Thyroid gland (tissue), 4 donors: Measurements from ENCODE around the gene SIPA1L2. TPM values are rescaled to one million over a fixed set of nuclear protein-coding genes. Genes with fewer than 3 reads are reported as not detected.

Source experiments
- DNase-seq, 2 donors: peaks; one replicate each; pipeline ENCODE4 v3.0.0-alpha.2; 2019
- H3K27ac ChIP-seq, 3 donors: fragments of 200-600 bp; sonication (generic); 1 replicate in 2 of 3; 2 replicates in 1 of 3; pipeline ENCODE4 v1.5.1; 2016 to 2019; ENCODE audit warnings: mild to moderate bottlenecking in 1 of 3, moderate library complexity in 1 of 3
- H3K27me3 ChIP-seq: fragments of 200-600 bp; sonication (generic); one replicate; pipeline ENCODE4 v1.5.1; 2019
- H3K36me3 ChIP-seq, 2 donors: fragments of 200-600 bp; sonication (generic); one replicate each; pipeline ENCODE4 v1.5.1; 2016 to 2019
- H3K4me1 ChIP-seq, 2 donors: fragments of 200-600 bp; sonication (generic); one replicate each; pipeline ENCODE4 v1.5.1; 2017 to 2019
- H3K4me3 ChIP-seq, 3 donors: fragments of 200-600 bp; sonication (generic); replicated peaks in 1 of 3; 1 replicate in 2 of 3; 2 replicates in 1 of 3; pipeline ENCODE4 v1.5.1; 2016; ENCODE audit warnings: mild to moderate bottlenecking in 1 of 3
- H3K9me3 ChIP-seq: fragments of 200-600 bp; sonication (generic); one replicate; pipeline ENCODE4 v1.5.1; 2017
- POLR2A ChIP-seq, 2 donors: fragments of 450-650 bp; IDR thresholded peaks; one replicate each; pipeline ENCODE4 v1.6.1; 2017; ENCODE audit warnings: antibody characterized with exemption in 2 of 2, mild to moderate bottlenecking in 2 of 2, moderate library complexity in 1 of 2
- WGBS, 2 donors: methylation state at CpG; one replicate each; pipeline ENCODE4 v1.1.5; 2017; 5-methylcytosine and 5-hydroxymethylcytosine counted together
- intact Hi-C: fragments of 100-400 bp; cut with DNase I; formaldehyde crosslinking; loops from one replicate; pipeline ENCODE4 v1.15.1; 2023
- total RNA-seq, 4 donors: library from RNA; depleted of rRNA; stranded (reverse); fragments of >200 nt; gene quantifications; one replicate each; pipeline ENCODE4 v1.2.3, GENCODE V29; 2016
- TF ChIP-seq, protein P1 (sequence below), 6 experiments: fragments of 200-600 bp in 3 of 6; fragments of 450-650 bp in 3 of 6; sonication (generic) in 3 of 6; IDR thresholded peaks; one replicate each; pipeline ENCODE4 v1.5.1; 2016 to 2019; ENCODE audit warnings: antibody characterized with exemption in 6 of 6, mild to moderate bottlenecking in 2 of 6, inconsistent platforms in 1 of 6, moderate library complexity in 1 of 6

The SIPA1L2 gene
- total RNA-seq, 4 donors from 2014 or later: 15.6 to 44.9 (median 31.3) TPM

GRCh38 chr1:232644209-232644608 is 14.3 kb upstream of the SIPA1L2 start:
- WGBS, 2 donors: 98 to 100% methylated on average over 1 of the region's 1 CpG
- H3K27ac ChIP-seq: no peak overlapping the region
- no peaks in the 10 kb centered on the region for H3K27me3 ChIP-seq
- H3K4me1 ChIP-seq: no peaks in the 10 kb centered on the region
- TF ChIP-seq POLR2A (IDR thresholded peaks at IDR 0.05): no peak
- TF ChIP-seq, protein P1, sequence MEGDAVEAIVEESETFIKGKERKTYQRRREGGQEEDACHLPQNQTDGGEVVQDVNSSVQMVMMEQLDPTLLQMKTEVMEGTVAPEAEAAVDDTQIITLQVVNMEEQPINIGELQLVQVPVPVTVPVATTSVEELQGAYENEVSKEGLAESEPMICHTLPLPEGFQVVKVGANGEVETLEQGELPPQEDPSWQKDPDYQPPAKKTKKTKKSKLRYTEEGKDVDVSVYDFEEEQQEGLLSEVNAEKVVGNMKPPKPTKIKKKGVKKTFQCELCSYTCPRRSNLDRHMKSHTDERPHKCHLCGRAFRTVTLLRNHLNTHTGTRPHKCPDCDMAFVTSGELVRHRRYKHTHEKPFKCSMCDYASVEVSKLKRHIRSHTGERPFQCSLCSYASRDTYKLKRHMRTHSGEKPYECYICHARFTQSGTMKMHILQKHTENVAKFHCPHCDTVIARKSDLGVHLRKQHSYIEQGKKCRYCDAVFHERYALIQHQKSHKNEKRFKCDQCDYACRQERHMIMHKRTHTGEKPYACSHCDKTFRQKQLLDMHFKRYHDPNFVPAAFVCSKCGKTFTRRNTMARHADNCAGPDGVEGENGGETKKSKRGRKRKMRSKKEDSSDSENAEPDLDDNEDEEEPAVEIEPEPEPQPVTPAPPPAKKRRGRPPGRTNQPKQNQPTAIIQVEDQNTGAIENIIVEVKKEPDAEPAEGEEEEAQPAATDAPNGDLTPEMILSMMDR (IDR thresholded peaks at IDR 0.05): no peak
- no peaks in the 10 kb centered on the region for H3K9me3 ChIP-seq
- no peaks in the 10 kb centered on the region for H3K36me3 ChIP-seq
- no peak overlapping the region for H3K4me3 ChIP-seq
- no peak for DNase-seq
- intact Hi-C loops: no loop called here

DNA sequence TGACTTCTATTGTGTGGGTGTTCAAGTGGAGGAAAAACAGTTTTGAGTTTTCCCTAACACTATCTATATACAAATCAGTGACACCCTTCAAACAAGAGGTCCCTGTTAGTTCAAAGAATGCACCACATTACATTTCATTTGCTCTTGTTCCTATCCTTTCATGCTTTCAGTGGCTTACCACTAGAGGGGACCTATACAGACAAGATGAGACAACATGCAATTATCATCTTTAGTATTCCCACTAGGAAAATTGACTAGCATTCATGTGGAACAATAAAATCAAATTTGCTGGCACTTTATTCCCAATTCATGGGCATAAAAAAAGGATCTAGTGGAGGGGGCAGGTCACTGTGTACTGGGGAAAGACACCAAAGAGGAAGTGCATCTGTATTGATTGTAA is 13.3 kb upstream of the SIPA1L2 start:
- Histone ChIP-seq H3K4me1 (no peaks in the 10 kb centered on the region), H3K36me3 (no peaks in the 10 kb centered on the region), H3K9me3 (no peaks in the 10 kb centered on the region), H3K4me3 (no peak overlapping the region), H3K27ac (no peak overlapping the region), H3K27me3 (no peaks in the 10 kb centered on the region)
- DNase-seq: no peak
- TF ChIP-seq POLR2A (IDR thresholded peaks at IDR 0.05): no peak
- TF ChIP-seq, protein P1 (IDR thresholded peaks at IDR 0.05): no peak
- intact Hi-C loops: no loop called here

DNA sequence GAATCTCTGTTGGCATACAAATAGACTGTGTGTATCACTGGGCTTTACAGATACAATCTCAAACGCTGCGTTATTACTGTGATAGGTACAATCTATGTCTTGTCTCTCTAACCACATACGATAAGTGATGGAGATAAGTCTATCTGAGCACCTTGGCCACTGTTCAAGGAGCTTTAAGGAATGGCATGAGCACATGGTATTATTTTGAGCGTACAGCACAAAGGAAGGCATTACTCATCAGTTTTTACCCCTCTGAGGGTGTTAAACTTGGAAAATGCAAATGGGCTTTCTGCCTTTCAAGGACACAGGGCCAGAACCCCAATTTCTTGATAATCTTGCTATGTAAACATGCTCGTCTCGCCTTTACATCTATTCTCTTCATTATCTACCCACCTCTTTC is 11.6 kb upstream of the SIPA1L2 start:
- H3K4me1 ChIP-seq: no peaks in the 10 kb centered on the region
- no peaks in the 10 kb centered on the region for H3K27me3 ChIP-seq
- intact Hi-C loops: no loop called here
- WGBS, 2 donors: 79 to 87% methylated on average over 6 of the region's 6 CpGs
- H3K9me3 ChIP-seq: no peaks in the 10 kb centered on the region
- TF ChIP-seq, protein P1 (IDR thresholded peaks at IDR 0.05): no peak
- TF ChIP-seq POLR2A (IDR thresholded peaks at IDR 0.05): no peak
- H3K36me3 ChIP-seq: no peaks in the 10 kb centered on the region
- no peak overlapping the region for H3K4me3 ChIP-seq
- no peak for DNase-seq
- no peak overlapping the region for H3K27ac ChIP-seq

DNA sequence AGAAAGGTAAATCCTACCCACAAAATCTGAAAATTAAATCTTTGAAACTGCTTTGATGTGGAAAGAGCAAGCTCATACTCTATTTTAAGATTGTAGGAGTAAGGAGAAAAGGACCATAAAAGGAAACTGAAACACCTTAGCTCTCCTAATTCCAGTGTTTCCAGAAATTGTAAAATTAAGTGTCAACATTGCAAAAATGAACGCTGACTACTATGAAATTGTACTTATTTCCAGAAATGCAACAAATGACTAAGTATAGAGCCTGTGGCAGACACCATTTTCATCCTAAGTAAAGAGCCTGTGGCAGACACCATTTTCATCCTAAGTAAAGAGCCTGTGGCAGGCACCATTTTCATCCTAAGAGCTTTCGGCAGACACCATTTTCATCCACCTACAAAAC is 6.9 kb upstream of the SIPA1L2 start:
- H3K4me3 ChIP-seq: no peak overlapping the region
- DNase-seq: no peak
- H3K27me3 ChIP-seq: no peaks in the 10 kb centered on the region
- no peaks in the 10 kb centered on the region for H3K9me3 ChIP-seq
- intact Hi-C loops: loop anchor here (5.0 kb wide), 1 partner anchor 606 kb away; no protein-coding TSS in a partner anchor
- no peaks in the 10 kb centered on the region for H3K36me3 ChIP-seq
- WGBS, 2 donors: 88 to 91% methylated on average over 2 of the region's 2 CpGs
- no peak for TF ChIP-seq POLR2A (IDR thresholded peaks at IDR 0.05)
- TF ChIP-seq, protein P1 (IDR thresholded peaks at IDR 0.05): no peak
- H3K4me1 ChIP-seq: peaks cover 13 to 19% of the 10 kb centered on the region in 2 donors
- H3K27ac ChIP-seq: no peak overlapping the region

DNA sequence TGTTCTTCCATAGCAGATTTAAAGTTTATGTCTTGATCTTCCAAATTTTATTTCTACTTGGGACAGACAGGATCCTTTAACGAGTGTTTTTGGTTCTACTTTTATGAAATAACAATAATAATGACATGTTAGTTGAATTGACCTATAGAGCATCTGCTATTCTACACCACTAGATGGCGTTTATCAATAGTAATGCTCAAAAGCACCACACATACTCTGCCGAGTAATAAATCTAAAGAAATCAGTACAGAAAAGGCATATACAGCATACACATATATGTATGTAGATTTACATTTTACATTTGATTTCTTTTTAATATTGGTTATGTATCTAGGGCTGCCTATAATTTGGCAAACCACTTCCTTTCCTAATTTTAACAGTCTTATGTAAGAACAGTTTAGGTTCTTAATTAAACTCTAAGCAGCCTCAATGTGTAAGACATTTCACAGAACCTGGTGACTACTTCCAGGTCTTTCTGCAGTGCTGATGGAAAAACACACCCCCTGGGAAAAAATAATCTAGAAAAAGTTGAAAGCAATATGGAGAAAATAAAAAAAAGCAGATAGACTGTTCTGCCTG is 5.9 kb upstream of the SIPA1L2 start:
- no peaks in the 10 kb centered on the region for H3K36me3 ChIP-seq
- whole genome bisulfite sequencing, 2 donors: 1 to 4% methylated on average over 3 of the region's 3 CpGs
- H3K4me1 ChIP-seq: peaks cover 15 to 19% of the 10 kb centered on the region in 2 donors
- intact Hi-C loops: loop anchor here (5.0 kb wide), 1 partner anchor 606 kb away; no protein-coding TSS in a partner anchor
- DNase-seq: no peak
- no peak for TF ChIP-seq POLR2A (IDR thresholded peaks at IDR 0.05)
- TF ChIP-seq, protein P1 (IDR thresholded peaks at IDR 0.05): peak; percentile 40 to 79 (median 68)
- H3K9me3 ChIP-seq: no peaks in the 10 kb centered on the region
- H3K27ac ChIP-seq: no peak overlapping the region
- no peak overlapping the region for H3K4me3 ChIP-seq
- no peaks in the 10 kb centered on the region for H3K27me3 ChIP-seq
